Glutamatergic neuron (in vitro differentiated cells): ENCODE data around the gene SLC37A1. TPM values are rescaled to one million over a fixed set of nuclear protein-coding genes. Genes with fewer than 3 reads are reported as not detected.
A peak's percentile ranks its signal among the peaks of the same experiment; 100 is the strongest.

ENCODE experiments used
- DNase-seq: peaks from one replicate; pipeline ENCODE4 v3.0.0; 2022
- H3K27ac Mint-ChIP-seq: one replicate; pipeline ENCODE4 v1.8.0; 2020; ENCODE audit warnings: mild to moderate bottlenecking, mixed read lengths, inconsistent platforms; ENCODE audit not compliant: unreplicated experiment
- H3K27me3 Mint-ChIP-seq: one replicate; pipeline ENCODE4 v1.8.0; 2020; ENCODE audit warnings: mild to moderate bottlenecking, moderate library complexity, mixed read lengths, inconsistent platforms; ENCODE audit not compliant: unreplicated experiment
- H3K36me3 Mint-ChIP-seq: one replicate; pipeline ENCODE4 v1.8.0; 2020; ENCODE audit warnings: mild to moderate bottlenecking, mixed read lengths, inconsistent platforms; ENCODE audit not compliant: unreplicated experiment
- H3K4me1 Mint-ChIP-seq: one replicate; pipeline ENCODE4 v1.8.0; 2020; ENCODE audit warnings: mild to moderate bottlenecking, low read depth, mixed read lengths, inconsistent platforms; ENCODE audit not compliant: unreplicated experiment
- H3K4me3 Mint-ChIP-seq: one replicate; pipeline ENCODE4 v1.8.0; 2020; ENCODE audit warnings: mild to moderate bottlenecking, mixed read lengths, inconsistent platforms; ENCODE audit not compliant: unreplicated experiment
- H3K9me3 Mint-ChIP-seq: one replicate; pipeline ENCODE4 v1.8.0; 2020; ENCODE audit warnings: mild to moderate bottlenecking, moderate library complexity, mixed read lengths, inconsistent platforms; ENCODE audit not compliant: unreplicated experiment
- CTCF ChIP-seq: fragments of 200-600 bp; sonication (generic); IDR thresholded peaks from one replicate; pipeline ENCODE4 v1.5.0; 2021; ENCODE audit not compliant: partially characterized antibody, unreplicated experiment
- total RNA-seq: library from RNA; stranded (reverse); fragmentation: NEBNext Ultra II Directional; extraction: Animal tissue kit (Norgen Biotek cat#: 25700); gene quantifications from one replicate; pipeline ENCODE4 v1.2.1, GENCODE V29; 2021; ENCODE audit not compliant: unreplicated experiment

Gene SLC37A1
- total RNA-seq, 1 donor from 2014 or later: 65.7 TPM

GRCh38 chr21:42471206-42471605, 42.4 kb upstream of the SLC37A1 start:
- H3K9me3 Mint-ChIP-seq: peaks cover 4% of the 10 kb centered on the region
- peaks cover 5% of the 10 kb centered on the region for H3K27me3 Mint-ChIP-seq
- H3K36me3 Mint-ChIP-seq: no peaks in the 10 kb centered on the region
- H3K27ac Mint-ChIP-seq: no peak overlapping the region
- H3K4me1 Mint-ChIP-seq: peaks cover 15% of the 10 kb centered on the region
- DNase-seq: no peak
- TF ChIP-seq CTCF: no peak
- H3K4me3 Mint-ChIP-seq: no peak overlapping the region

- H3K27me3 Mint-ChIP-seq: peaks cover 5% of the 10 kb centered on the region
- H3K36me3 Mint-ChIP-seq: no peaks in the 10 kb centered on the region
- H3K4me1 Mint-ChIP-seq: peaks cover 15% of the 10 kb centered on the region
- TF ChIP-seq CTCF: no peak
- DNase-seq: no peak
- H3K9me3 Mint-ChIP-seq: peaks cover 4% of the 10 kb centered on the region
- H3K27ac Mint-ChIP-seq: no peak overlapping the region
- H3K4me3 Mint-ChIP-seq: no peak overlapping the region
Observed at GRCh38 chr21:42471716-42472330, 41.8 kb upstream of the SLC37A1 start.

GRCh38 chr21:42472521-42472920, 41.1 kb upstream of the SLC37A1 start:
- Mint-ChIP-seq H3K9me3 (peaks cover 4% of the 10 kb centered on the region), H3K4me3 (no peak overlapping the region), H3K36me3 (no peaks in the 10 kb centered on the region), H3K4me1 (peaks cover 14% of the 10 kb centered on the region), H3K27ac (no peak overlapping the region), H3K27me3 (peaks cover 5% of the 10 kb centered on the region)
- no peak for TF ChIP-seq CTCF
- DNase-seq: no peak

- Mint-ChIP-seq H3K9me3 (peaks cover 4% of the 10 kb centered on the region), H3K4me1 (peaks cover 12% of the 10 kb centered on the region), H3K36me3 (no peaks in the 10 kb centered on the region), H3K27ac (no peak overlapping the region), H3K27me3 (peaks cover 5% of the 10 kb centered on the region), H3K4me3 (no peak overlapping the region)
- no peak for TF ChIP-seq CTCF
- no peak for DNase-seq
Observed at GRCh38 chr21:42473498-42474042, 40.1 kb upstream of the SLC37A1 start.

- H3K4me3 Mint-ChIP-seq: peak overlapping the region; percentile 21
- H3K27me3 Mint-ChIP-seq: peaks cover 5% of the 10 kb centered on the region
- peaks cover 4% of the 10 kb centered on the region for H3K9me3 Mint-ChIP-seq
- H3K36me3 Mint-ChIP-seq: no peaks in the 10 kb centered on the region
- H3K27ac Mint-ChIP-seq: no peak overlapping the region
- H3K4me1 Mint-ChIP-seq: peaks cover 12% of the 10 kb centered on the region
- no peak for DNase-seq
- no peak for TF ChIP-seq CTCF
Observed at GRCh38 chr21:42474043-42474831, 39.4 kb upstream of the SLC37A1 start.
